ENCODE results near the gene MOB2.

Gene MOB2

GRCh38 chr11:1440066-1440465 is 46.5 kb downstream of the MOB2 start:
- no peak for DNase-seq (ENCODE audit: low read depth)
- no peak overlapping the region for H3K4me3 ChIP-seq (ENCODE audit: control insufficient read depth, low read depth, low read length)
- TF ChIP-seq CTCF (IDR thresholded peaks at IDR 0.05; ENCODE audit: control insufficient read depth, insufficient read depth, low read depth, low read length, missing control alignments), result no peak

GRCh38 chr11:1439341-1439740 is 47.2 kb downstream of the MOB2 start:
- DNase-seq (ENCODE audit: low read depth), result no peak
- no peak for TF ChIP-seq CTCF (IDR thresholded peaks at IDR 0.05; ENCODE audit: control insufficient read depth, insufficient read depth, low read depth, low read length, missing control alignments)
- H3K4me3 ChIP-seq (ENCODE audit: control insufficient read depth, low read depth, low read length), result no peak overlapping the region

- no peak for TF ChIP-seq CTCF (IDR thresholded peaks at IDR 0.05; ENCODE audit: control insufficient read depth, insufficient read depth, low read depth, low read length, missing control alignments)
- DNase-seq (ENCODE audit: low read depth), result no peak
- no peak overlapping the region for H3K4me3 ChIP-seq (ENCODE audit: control insufficient read depth, low read depth, low read length)
Observed at GRCh38 chr11:1438967-1439330, 47.6 kb downstream of the MOB2 start.

- no peak overlapping the region for H3K4me3 ChIP-seq (ENCODE audit: control insufficient read depth, low read depth, low read length)
- DNase-seq (ENCODE audit: low read depth), result no peak
- TF ChIP-seq CTCF (IDR thresholded peaks at IDR 0.05; ENCODE audit: control insufficient read depth, insufficient read depth, low read depth, low read length, missing control alignments), result no peak
Observed at GRCh38 chr11:1438261-1438966, 48.2 kb downstream of the MOB2 start.

- no peak for TF ChIP-seq CTCF (IDR thresholded peaks at IDR 0.05; ENCODE audit: control insufficient read depth, insufficient read depth, low read depth, low read length, missing control alignments)
- no peak overlapping the region for H3K4me3 ChIP-seq (ENCODE audit: control insufficient read depth, low read depth, low read length)
- peak; percentile 8 for DNase-seq (ENCODE audit: low read depth)
Observed at GRCh38 chr11:1437500-1437899, 49.1 kb downstream of the MOB2 start.

GRCh38 chr11:1436468-1437039 is 50.0 kb downstream of the MOB2 start:
- no peak overlapping the region for H3K4me3 ChIP-seq (ENCODE audit: control insufficient read depth, low read depth, low read length)

More at GRCh38 chr11:1436468-1437039, 50.0 kb downstream of the MOB2 start:
- TF ChIP-seq CTCF (IDR thresholded peaks at IDR 0.05; ENCODE audit: control insufficient read depth, insufficient read depth, low read depth, low read length, missing control alignments), result no peak
- DNase-seq (ENCODE audit: low read depth), result no peak
